K562 (cell line): ENCODE data around the gene TUBGCP6.

Experiments
- CBX2 ChIP-seq: fragments of 200-600 bp; sonication (generic); IDR thresholded peaks from one replicate; pipeline ENCODE4 v1.6.1; 2012; ENCODE audit warnings: mild to moderate bottlenecking, low read length, inconsistent platforms; ENCODE audit not compliant: insufficient read depth, poor library complexity, severe bottlenecking
- CREB1 ChIP-seq, 2 experiments: sonication (generic) in 1 of 2; formaldehyde crosslinking in 1 of 2; IDR thresholded peaks; 2 replicates each; pipeline versions ENCODE4 v1.6.1 to v1.8.0; 2012 to 2022; ENCODE audit warnings: inconsistent platforms in 1 of 2, mild to moderate bottlenecking in 1 of 2, missing genetic modification reagents in 1 of 2, moderate library complexity in 1 of 2
- E2F1 ChIP-seq: sonication (generic); formaldehyde crosslinking; IDR thresholded peaks from 2 replicates; pipeline ENCODE4 v1.8.1; 2023; ENCODE audit warnings: mild to moderate bottlenecking, missing genetic modification reagents, moderate library complexity
- FOXJ3 ChIP-seq: sonication (generic); formaldehyde crosslinking; IDR thresholded peaks from 2 replicates; pipeline ENCODE4 v1.4.0; 2020; ENCODE audit warnings: mild to moderate bottlenecking, missing genetic modification reagents
- IFI16 ChIP-seq: fragments of 250-450 bp; sonication (Bioruptor Pico); IDR thresholded peaks from 2 replicates; pipeline ENCODE4 v2.1.2; 2022; ENCODE audit warnings: mild to moderate bottlenecking, inconsistent platforms
- KLF10 ChIP-seq: fragments of 250-450 bp; sonication (Bioruptor Pico); IDR thresholded peaks from 2 replicates; pipeline ENCODE4 v1.6.1; 2021; ENCODE audit warnings: matching md5 sums
- MAFF ChIP-seq: IDR thresholded peaks from 2 replicates; pipeline ENCODE4 v1.6.1; 2012; ENCODE audit warnings: low read length, improper control_type of control experiment
- NR2F6 ChIP-seq: fragments of 450-650 bp; formaldehyde crosslinking; IDR thresholded peaks from 2 replicates; pipeline ENCODE4 v1.4.0; 2020; ENCODE audit warnings: mild to moderate bottlenecking
- PKNOX1 ChIP-seq: fragments of 450-650 bp; IDR thresholded peaks from 2 replicates; pipeline ENCODE4 v1.6.1; 2016
- STAG1 ChIP-seq: sonication (generic); formaldehyde crosslinking; IDR thresholded peaks from 2 replicates; pipeline ENCODE4 v1.5.0; 2020; ENCODE audit warnings: missing genetic modification reagents, borderline replicate concordance
- ZBTB7A ChIP-seq: IDR thresholded peaks from 2 replicates; pipeline ENCODE4 v1.6.1; 2011; ENCODE audit warnings: low read depth, mild to moderate bottlenecking, low read length, moderate library complexity, borderline replicate concordance; ENCODE audit not compliant: control insufficient read depth

- TF ChIP-seq NR2F6 (CRISPR knock-in tag) (no peak), CREB1 (IDR thresholded peaks at IDR 0.05) (no peak), CREB1 (CRISPR knock-in tag; IDR thresholded peaks at IDR 0.05) (no peak), FOXJ3 (CRISPR knock-in tag) (no peak), IFI16 (CRISPR knock-in tag) (no peak), PKNOX1 (no peak), ZBTB7A (no peak), STAG1 (CRISPR knock-in tag) (no peak), E2F1 (CRISPR knock-in tag) (no peak), KLF10 (CRISPR knock-in tag) (no peak), CBX2 (no peak), MAFF (no peak)
Observed at GRCh38 chr22:50203288-50203687, 41.5 kb downstream of the TUBGCP6 start.
